Measurements from ENCODE around the gene TMC2.

DNA sequence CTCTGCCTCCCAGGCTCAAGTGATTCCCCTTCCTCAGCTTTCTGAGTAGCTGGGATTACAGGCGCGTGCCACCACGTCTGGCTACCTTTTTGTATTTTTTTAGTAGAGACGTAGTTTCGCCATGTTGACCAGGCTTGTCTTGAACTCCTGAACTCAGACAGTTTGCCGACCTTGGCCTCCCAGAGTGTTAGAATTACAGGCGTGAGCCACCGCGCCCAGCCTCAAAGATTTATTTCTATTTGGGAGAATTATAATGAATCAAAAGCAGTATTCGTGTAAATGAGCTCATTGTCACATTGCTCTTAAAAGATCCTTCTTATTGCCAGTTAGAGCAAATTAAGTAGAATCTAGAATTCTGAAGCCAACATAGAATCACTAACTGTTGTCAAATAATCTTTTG lies 18.3 kb upstream of the TMC2 start:
- TF ChIP-seq, protein P1, sequence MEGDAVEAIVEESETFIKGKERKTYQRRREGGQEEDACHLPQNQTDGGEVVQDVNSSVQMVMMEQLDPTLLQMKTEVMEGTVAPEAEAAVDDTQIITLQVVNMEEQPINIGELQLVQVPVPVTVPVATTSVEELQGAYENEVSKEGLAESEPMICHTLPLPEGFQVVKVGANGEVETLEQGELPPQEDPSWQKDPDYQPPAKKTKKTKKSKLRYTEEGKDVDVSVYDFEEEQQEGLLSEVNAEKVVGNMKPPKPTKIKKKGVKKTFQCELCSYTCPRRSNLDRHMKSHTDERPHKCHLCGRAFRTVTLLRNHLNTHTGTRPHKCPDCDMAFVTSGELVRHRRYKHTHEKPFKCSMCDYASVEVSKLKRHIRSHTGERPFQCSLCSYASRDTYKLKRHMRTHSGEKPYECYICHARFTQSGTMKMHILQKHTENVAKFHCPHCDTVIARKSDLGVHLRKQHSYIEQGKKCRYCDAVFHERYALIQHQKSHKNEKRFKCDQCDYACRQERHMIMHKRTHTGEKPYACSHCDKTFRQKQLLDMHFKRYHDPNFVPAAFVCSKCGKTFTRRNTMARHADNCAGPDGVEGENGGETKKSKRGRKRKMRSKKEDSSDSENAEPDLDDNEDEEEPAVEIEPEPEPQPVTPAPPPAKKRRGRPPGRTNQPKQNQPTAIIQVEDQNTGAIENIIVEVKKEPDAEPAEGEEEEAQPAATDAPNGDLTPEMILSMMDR (IDR thresholded peaks at IDR 0.05): no peak
- no peak for TF ChIP-seq EZH2 (IDR thresholded peaks at IDR 0.05)

All from neural progenitor cell (in vitro differentiated cells).